Upper lobe of left lung (tissue), 4 donors: Measurements from ENCODE around the gene ARAF.

Experiments used
- CTCF ChIP-seq, 6 experiments: fragments of 450-650 bp in 4 of 6; fragments of 200-600 bp in 2 of 6; sonication (generic) in 2 of 6; IDR thresholded peaks; one replicate each; pipeline ENCODE4 v1.5.1; 2016 to 2019; ENCODE audit warnings: antibody characterized with exemption in 6 of 6
- EP300 ChIP-seq, 4 donors: sonication (generic); formaldehyde crosslinking; IDR thresholded peaks; one replicate each; pipeline ENCODE4 v1.5.1; 2017; ENCODE audit warnings: antibody characterized with exemption in 4 of 4, control low read depth in 2 of 4
- POLR2A ChIP-seq, 4 donors: fragments of 450-650 bp; IDR thresholded peaks; one replicate each; pipeline ENCODE4 v1.5.1; 2016 to 2017; ENCODE audit warnings: antibody characterized with exemption in 4 of 4, mild to moderate bottlenecking in 2 of 4
- POLR2AphosphoS5 ChIP-seq, 2 donors: sonication (generic); formaldehyde crosslinking; IDR thresholded peaks; one replicate each; pipeline ENCODE4 v1.5.1; 2017; ENCODE audit warnings: antibody characterized with exemption in 2 of 2

- TF ChIP-seq CTCF (IDR thresholded peaks at IDR 0.05), result no peak
- no peak for TF ChIP-seq POLR2AphosphoS5 (IDR thresholded peaks at IDR 0.05)
- no peak for TF ChIP-seq POLR2A (IDR thresholded peaks at IDR 0.05)
- no peak for TF ChIP-seq EP300 (IDR thresholded peaks at IDR 0.05)
These were observed 31.5 kb upstream of the ARAF start for GRCh38 chrX:47529548-47529947.
